ENCODE data around the gene CPO.
"Not testable (repeated sequence)": the region's sequence is repeated elsewhere in the genome, so short reads cannot be mapped to it uniquely, and the experiment has no call there.

Gene CPO

GRCh38 chr2:206939340-206939739 is at the start of gene CPO:
CPO (plus strand) TSS chr2:206939518; CDS start chr2:206939600, 82 bp downstream.
- DNase-seq: no peak

- DNase-seq: no peak
These were observed 49.1 kb upstream of the CPO start for GRCh38 chr2:206890179-206890578.

- no peak for DNase-seq
These were observed 48.4 kb upstream of the CPO start for GRCh38 chr2:206890926-206891325.

- DNase-seq: no peak
These were observed 24.2 kb upstream of the CPO start for GRCh38 chr2:206915121-206915520.

GRCh38 chr2:206918263-206918662 is 21.1 kb upstream of the CPO start:
- no peak for DNase-seq

GRCh38 chr2:206920310-206920709 is 19.0 kb upstream of the CPO start:
- no peak for DNase-seq

- no peak for DNase-seq
These were observed 18.4 kb upstream of the CPO start for GRCh38 chr2:206920951-206921350.

GRCh38 chr2:206921529-206921928 is 17.8 kb upstream of the CPO start:
- DNase-seq: no peak

GRCh38 chr2:206935991-206936842 is 3.1 kb upstream of the CPO start:
- DNase-seq: no peak

GRCh38 chr2:206936843-206937230 is 2.5 kb upstream of the CPO start:
- DNase-seq: no peak

GRCh38 chr2:206937555-206937954 is 1.8 kb upstream of the CPO start:
- DNase-seq: no peak

GRCh38 chr2:206940546-206940945 is 1.2 kb downstream of the CPO start:
- DNase-seq: no peak

GRCh38 chr2:206942592-206943478 is 3.5 kb downstream of the CPO start:
- DNase-seq: no peak

- not testable (repeated sequence) for DNase-seq
These were observed 14.1 kb downstream of the CPO start for GRCh38 chr2:206953404-206953803.

- no peak for DNase-seq
These were observed 15.9 kb downstream of the CPO start for GRCh38 chr2:206955253-206955652.

- DNase-seq: no peak
These were observed 18.9 kb downstream of the CPO start for GRCh38 chr2:206958261-206958660.

GRCh38 chr2:206962966-206963365 is 23.6 kb downstream of the CPO start:
- DNase-seq: no peak

- DNase-seq: no peak
These were observed 29.1 kb downstream of the CPO start for GRCh38 chr2:206968134-206969086.

GRCh38 chr2:206969192-206969591 is 29.9 kb downstream of the CPO start:
- no peak for DNase-seq

- no peak for DNase-seq
These were observed 31.5 kb downstream of the CPO start for GRCh38 chr2:206970589-206971360.

- DNase-seq: no peak
These were observed 32.5 kb downstream of the CPO start for GRCh38 chr2:206971805-206972204.

- DNase-seq: no peak
These were observed 35.2 kb downstream of the CPO start for GRCh38 chr2:206974551-206974950.
